Stimulated activated CD4-positive, alpha-beta T cell treated with anti-CD3 and anti-CD28 coated beads, Interleukin-4, amount 100 ng/mL, for 48 hours (primary cell): ENCODE data around the gene UBQLNL.

ENCODE experiments used
- DNase-seq, 2 donors: peaks; one replicate each; pipeline ENCODE4 v3.0.0-alpha.2; 2020; ENCODE audit warnings: low read depth in 2 of 2

Gene UBQLNL

DNA sequence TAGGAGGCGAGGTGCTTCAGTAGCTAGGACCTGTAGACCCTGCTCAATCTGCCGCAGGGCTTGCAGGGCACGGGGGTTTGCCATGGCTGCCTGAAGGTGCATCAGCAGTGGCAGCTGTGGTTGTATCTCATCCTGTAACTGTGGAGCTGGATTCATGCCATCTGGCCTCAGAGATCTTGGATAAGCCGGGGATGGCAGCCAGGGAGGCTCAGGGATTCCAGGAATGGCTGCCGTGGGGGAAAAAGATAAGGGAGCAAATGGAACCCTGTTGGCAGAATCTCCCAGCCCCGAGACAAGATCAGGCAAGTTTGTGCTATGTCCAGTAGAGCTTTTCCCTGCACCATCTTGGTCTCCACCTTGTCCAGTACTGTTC lies 8.6 kb downstream of the UBQLNL start:
- DNase-seq = no peak

DNA sequence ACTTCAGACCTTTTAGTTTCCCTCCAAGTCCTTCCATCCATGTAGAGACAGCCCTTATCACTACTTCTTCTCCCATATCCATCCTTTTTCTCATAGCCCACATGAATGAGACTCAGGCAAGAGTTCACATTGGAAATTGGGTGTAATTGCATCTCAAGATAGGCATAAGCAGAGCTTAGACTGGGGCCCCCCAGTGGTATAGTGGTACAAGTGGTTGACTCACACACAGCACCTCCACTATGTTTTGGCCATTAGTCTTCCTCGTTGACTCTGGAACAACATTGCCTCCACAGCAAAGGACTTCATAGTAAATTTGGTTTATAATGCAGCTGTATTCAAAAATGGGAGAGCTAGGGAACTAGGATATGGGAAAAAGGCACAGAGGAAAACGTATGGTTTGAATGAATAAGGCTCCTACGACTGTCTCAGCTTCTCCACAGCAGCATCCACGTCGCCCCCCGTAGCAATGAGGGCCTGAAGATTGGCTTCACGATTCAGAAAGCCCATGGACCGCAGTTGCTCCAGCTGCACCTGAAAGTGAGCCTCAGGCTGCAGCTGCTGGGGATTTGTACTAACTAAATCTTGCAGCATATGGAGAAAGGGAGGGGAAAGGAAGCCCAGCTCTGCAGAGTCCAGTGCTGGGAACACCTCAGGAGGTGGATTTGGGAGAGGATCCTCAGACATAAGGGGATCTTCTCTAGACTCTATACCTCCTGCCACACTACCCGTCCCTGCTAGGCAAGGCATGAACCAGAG lies 9.1 kb downstream of the UBQLNL start:
- no peak for DNase-seq

DNA sequence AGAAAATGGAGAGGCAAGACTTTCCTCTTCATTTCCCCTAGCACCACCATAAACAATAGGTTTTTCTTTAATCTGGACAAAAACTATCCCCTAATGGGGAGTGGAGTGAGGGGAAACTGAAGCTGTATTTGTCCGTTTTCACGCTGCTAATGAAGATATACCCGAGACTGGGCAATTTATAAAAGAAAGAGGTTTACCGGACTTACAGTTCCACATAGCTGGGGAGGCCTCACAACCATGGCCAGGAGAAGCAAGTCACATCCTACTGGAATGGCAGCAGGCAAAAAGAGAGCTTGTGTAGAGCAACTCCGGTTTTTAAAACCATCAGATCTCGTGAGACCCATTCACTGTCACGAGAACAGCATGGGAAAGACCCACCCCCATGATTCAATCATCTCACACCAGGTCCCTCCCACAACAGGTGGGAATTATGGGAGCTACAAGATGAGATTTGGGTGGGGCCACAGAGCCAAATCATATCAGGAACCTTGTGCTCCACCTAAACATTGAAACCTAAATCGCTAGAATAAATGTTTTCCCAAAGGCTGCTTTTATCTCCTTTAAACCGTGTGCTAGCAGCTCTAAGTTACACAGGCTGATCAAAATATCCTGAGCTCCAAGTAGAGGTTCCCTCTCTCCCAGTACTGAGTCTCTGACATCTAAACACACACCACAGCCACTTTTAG lies 11.0 kb downstream of the UBQLNL start:
- no peak for DNase-seq

DNA sequence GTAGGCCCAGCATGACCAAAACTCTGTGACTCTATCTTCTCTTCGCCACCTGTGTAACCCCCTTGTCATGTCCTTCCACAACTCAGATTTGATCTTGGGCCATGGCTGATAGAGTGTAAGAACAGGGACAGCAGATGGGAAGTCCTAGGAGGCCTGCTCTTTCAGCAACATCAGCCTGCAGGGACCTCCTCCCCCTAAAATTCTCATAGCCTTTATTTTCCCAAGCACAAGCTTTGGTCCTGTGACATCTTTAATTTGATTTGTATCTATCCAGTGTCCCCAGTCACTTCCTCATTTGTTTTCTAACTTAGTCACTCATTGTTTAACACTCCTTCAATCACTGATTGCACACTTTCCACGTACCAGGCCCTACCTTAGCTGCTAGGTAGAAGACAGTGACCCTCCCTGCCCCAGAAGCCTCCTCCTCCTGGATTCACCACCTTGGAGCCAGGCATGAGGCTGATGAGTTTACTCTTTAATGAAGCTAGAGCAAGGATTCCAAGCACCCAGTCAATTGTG lies 12.0 kb downstream of the UBQLNL start:
- DNase-seq = no peak

DNA sequence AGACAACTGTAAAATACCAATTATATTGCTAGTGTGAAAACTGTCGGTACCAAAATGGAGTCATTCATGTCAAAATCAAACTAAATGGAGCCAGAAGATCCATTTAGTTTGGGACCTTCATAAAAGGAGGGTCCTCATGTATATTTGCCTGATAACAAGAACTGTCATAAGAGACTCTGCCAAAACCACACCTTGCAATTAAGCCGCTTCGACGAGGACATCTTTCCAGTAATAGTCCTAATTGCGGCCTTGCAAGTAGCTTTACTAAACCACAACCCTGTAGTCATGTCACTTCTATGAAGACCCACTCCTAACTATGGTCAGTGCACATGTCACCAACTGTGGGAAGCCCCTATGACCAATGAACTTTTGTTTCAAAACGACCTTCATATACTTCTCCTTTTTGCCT lies 16.1 kb downstream of the UBQLNL start:
- no peak for DNase-seq

DNA sequence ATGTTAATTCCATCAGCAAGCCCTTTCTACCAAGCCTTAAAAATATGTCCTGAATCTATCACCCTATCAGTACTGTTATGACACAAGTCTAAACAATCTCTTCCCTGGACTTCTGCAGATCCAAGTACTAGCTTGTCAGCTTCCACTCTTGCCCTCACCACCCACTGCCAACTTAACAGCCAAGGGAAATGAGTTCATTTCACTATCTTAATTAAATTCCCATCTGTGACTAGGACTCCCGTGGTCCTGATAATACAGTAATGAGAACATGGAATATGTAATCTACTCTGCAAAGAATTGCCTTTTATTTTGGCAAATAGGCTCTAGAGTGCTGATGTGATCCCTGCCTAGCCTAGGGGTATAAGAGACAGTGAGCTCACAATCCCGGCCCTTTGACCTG lies 16.8 kb downstream of the UBQLNL start:
- no peak for DNase-seq

DNA sequence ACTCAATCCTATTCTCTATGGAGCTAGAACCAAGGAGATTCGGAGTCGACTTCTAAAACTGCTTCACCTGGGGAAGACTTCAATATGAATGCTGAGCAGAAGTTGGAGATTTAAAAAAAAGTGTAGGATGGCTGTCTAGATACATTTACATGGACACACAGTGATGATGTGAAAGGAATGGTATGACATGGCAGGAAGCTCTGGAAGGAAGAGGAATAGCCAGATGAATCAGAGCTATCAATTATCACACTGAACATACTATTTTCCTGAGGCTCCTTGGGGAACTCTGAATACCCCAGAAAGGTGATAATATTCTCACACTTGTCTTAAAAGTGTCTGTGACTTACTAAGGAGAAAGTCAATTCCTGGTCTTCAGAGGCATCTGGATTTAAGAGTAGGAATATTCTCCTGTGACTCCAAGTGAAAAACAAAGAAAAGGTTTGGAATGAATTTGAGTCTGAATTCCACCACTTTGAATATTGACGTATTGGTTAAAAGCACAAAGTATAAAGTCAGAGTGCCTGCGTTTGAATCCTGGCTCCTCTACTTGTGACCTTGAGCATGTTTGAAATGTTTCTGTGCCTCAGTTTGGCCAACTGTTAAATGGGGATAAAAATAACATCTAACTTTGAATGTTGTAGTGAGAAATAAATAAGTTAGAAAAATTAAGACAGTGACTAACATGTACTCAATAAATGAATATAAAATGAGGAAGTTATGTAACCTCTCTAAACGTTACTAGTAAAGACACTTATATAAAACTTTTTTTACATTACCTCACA lies 26.7 kb downstream of the UBQLNL start:
- no peak for DNase-seq

DNA sequence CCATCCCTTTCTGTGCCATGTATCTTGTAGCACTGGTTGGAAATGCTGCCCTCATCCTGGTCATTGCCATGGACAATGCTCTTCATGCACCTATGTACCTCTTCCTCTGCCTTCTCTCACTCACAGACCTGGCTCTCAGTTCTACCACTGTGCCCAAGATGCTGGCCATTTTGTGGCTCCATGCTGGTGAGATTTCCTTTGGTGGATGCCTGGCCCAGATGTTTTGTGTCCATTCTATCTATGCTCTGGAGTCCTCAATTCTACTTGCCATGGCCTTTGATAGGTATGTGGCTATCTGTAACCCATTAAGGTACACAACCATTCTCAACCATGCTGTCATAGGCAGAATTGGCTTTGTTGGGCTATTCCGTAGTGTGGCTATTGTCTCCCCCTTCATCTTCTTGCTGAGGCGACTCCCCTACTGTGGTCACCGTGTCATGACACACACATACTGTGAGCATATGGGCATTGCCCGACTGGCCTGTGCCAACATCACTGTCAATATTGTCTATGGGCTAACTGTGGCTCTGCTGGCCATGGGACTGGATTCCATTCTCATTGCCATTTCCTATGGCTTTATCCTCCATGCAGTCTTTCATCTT lies 27.6 kb downstream of the UBQLNL start:
- no peak for DNase-seq

DNA sequence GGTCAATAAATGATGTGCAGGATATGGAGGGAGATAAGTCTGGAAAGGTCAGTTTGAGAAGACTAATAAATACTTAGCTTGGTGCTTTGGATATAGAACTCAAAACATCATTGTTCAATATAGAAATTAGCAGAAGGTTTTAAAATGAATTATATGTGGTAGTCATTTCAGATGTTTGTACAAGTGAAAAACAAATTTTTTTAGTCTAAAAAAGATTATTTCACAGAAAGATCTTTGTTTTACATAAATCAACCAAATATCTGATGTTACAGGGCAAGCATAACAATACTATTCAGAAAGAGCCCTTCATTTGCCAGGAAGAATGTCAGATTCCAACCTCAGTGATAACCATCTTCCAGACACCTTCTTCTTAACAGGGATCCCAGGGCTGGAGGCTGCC lies 28.1 kb downstream of the UBQLNL start, which contains the start of gene OR52D1:
Gene OR52D1, plus strand, starts transcription at position 301 of the 400 bp plus-strand sequence. Its CDS starts 22 bp downstream, at position 323.
- DNase-seq = no peak

DNA sequence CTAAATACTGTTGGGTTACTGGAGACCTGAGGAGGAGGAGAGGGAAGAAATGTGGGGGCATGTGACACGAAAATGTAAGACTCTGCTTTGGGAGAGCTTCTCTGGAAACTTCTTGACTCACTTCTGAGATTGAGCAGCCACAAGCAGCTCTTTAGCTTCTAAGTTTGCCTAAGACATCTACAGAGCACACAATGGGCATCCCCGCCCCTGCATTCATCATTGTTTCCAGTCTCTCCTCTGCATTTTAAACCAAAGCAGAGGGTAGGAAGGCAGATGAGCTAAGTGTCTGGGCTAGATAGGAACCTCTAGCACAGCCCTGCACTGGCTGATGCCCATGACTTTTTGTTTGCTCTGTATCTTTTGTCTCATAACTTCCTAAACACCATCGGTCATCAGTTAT lies 30.1 kb downstream of the UBQLNL start:
- DNase-seq = peak in 1 of 2 donors; percentile 6

DNA sequence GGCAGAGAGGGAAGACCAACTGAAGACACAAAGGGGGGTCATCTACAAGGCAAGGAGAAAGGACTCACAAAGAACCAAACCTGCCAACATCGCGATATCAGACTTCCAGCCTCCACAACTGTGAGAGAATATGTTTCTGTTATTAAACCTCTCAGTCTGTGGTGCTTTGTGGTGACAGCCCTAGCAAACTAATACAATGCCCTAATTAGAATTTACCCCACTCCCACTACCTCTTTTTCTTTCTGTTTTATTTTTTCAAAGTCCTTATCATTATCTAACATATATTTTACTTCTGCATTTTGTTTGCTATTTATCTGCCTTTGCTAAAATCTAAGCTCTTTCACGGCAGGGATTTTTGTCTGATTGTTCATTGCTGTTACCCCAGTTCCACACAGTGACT lies 30.5 kb downstream of the UBQLNL start:
- DNase-seq = no peak

DNA sequence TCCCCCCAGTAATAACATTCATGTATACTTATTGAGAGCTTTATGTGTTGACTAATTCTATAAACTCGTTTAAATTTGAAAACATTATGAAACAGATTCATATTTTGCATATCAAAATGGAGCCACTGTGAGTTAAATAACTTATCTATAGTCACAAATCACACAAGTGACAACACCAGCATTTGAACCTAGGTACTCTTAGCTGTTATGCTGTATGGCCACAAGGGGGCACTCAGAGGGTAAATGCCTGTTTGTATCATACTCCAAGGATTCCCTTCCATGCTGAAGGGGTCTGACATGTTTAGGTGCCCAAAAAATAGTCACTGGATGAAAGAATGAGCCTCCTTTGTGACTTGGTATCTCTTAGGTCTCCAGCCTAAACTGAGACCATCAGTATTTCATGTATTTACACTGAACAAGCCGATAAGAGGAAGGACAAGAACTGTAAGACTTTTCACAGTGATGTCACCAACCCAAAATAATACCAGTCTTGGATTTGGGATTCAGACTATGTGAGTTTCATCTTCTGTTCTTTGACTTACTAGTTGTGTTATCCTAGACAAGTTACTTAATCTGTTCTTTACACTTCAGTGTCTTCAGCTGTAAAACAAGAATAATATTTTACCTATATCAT lies 40.2 kb downstream of the UBQLNL start:
- peak; percentile 13 to 18 for DNase-seq

DNA sequence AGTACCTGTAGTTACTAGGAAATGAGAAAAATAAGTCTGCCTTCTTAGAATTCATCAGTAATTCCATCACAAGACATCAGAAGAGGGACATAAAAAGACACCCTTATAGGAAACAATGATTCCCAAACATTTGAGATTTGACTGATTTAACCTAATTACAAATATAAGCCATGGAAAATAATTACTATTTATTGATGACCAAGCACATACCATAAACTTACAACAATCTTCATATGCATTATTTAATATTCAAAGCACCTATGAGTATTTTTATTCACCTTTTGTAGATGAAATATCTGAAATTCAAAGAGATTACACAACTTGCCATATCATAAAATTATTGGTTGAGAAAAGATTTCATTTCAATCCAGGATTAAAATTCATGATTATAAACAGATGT lies 42.6 kb downstream of the UBQLNL start:
- no peak for DNase-seq

DNA sequence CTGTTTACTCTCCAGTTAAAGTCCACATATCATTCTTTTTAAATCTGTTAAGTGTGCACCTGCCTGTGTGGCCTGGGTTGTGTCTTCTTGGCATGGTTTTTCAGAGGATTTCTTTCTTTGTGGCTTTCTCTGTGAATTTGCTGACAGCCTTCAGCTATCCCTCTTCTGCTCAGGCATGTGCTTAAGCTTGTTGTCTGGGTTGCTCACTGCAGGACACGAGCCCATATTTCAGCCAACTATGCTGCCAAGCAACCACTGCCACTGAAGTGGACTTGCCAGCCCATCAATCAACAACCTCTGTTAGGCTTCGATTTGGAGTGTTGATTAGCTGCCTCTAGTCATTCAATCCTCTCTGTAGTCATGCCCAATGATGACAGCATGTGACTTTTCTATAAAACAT lies 49.0 kb downstream of the UBQLNL start:
- DNase-seq = no peak
